ENCODE results near the gene EPHB2. TPM values are rescaled to one million over a fixed set of nuclear protein-coding genes. Genes with fewer than 3 reads are reported as not detected.

EPHB2 gene
- total RNA-seq, 1 donor from 2014 or later, result 40.3 TPM

GRCh38 chr1:22888320-22889075, 177.9 kb downstream of the EPHB2 start:
- H3K4me1 Mint-ChIP-seq (ENCODE audit: unreplicated experiment), result peaks cover 14% of the 10 kb centered on the region
- H3K27me3 Mint-ChIP-seq, result no peaks in the 10 kb centered on the region
- TF ChIP-seq CTCF (conservative IDR thresholded peaks at IDR 0.05), result no peak
- H3K4me3 Mint-ChIP-seq, result no peak overlapping the region
- H3K27ac Mint-ChIP-seq, result no peak overlapping the region
- no peak for DNase-seq (ENCODE audit: extremely low spot score, unreplicated experiment)
- peaks cover 17% of the 10 kb centered on the region for H3K36me3 Mint-ChIP-seq
- no peaks in the 10 kb centered on the region for H3K9me3 Mint-ChIP-seq

GRCh38 chr1:22889213-22889827, 178.7 kb downstream of the EPHB2 start:
- Mint-ChIP-seq H3K4me3 (no peak overlapping the region), H3K4me1 (ENCODE audit: unreplicated experiment) (peaks cover 14% of the 10 kb centered on the region), H3K27me3 (no peaks in the 10 kb centered on the region), H3K36me3 (peaks cover 22% of the 10 kb centered on the region), H3K9me3 (no peaks in the 10 kb centered on the region), H3K27ac (no peak overlapping the region)
- no peak for DNase-seq (ENCODE audit: extremely low spot score, unreplicated experiment)
- peak; percentile 84 for TF ChIP-seq CTCF (conservative IDR thresholded peaks at IDR 0.05)

- TF ChIP-seq CTCF (conservative IDR thresholded peaks at IDR 0.05), result no peak
- Mint-ChIP-seq H3K27me3 (no peaks in the 10 kb centered on the region), H3K4me1 (ENCODE audit: unreplicated experiment) (peaks cover 7% of the 10 kb centered on the region), H3K27ac (no peak overlapping the region), H3K36me3 (peaks cover 25% of the 10 kb centered on the region), H3K4me3 (no peak overlapping the region), H3K9me3 (no peaks in the 10 kb centered on the region)
- DNase-seq (ENCODE audit: extremely low spot score, unreplicated experiment), result no peak
Measured at GRCh38 chr1:22892789-22893188, 182.2 kb downstream of the EPHB2 start.

- no peak overlapping the region for H3K27ac Mint-ChIP-seq
- no peak for DNase-seq (ENCODE audit: extremely low spot score, unreplicated experiment)
- H3K27me3 Mint-ChIP-seq, result no peaks in the 10 kb centered on the region
- peaks cover 7% of the 10 kb centered on the region for H3K4me1 Mint-ChIP-seq (ENCODE audit: unreplicated experiment)
- no peak for TF ChIP-seq CTCF (conservative IDR thresholded peaks at IDR 0.05)
- no peak overlapping the region for H3K4me3 Mint-ChIP-seq
- H3K36me3 Mint-ChIP-seq, result peaks cover 25% of the 10 kb centered on the region
- H3K9me3 Mint-ChIP-seq, result no peaks in the 10 kb centered on the region
Measured at GRCh38 chr1:22893292-22893691, 182.7 kb downstream of the EPHB2 start.

GRCh38 chr1:22895357-22895756, 184.7 kb downstream of the EPHB2 start:
- no peak for DNase-seq (ENCODE audit: extremely low spot score, unreplicated experiment)
- Mint-ChIP-seq H3K9me3 (no peaks in the 10 kb centered on the region), H3K4me1 (ENCODE audit: unreplicated experiment) (no peaks in the 10 kb centered on the region), H3K27ac (no peak overlapping the region), H3K36me3 (peaks cover 25% of the 10 kb centered on the region), H3K27me3 (no peaks in the 10 kb centered on the region), H3K4me3 (no peak overlapping the region)
- TF ChIP-seq CTCF (conservative IDR thresholded peaks at IDR 0.05), result no peak

All from type B pancreatic cell (in vitro differentiated cells).